Brain microvascular endothelial cell (primary cell): ENCODE results near the gene CCDC71.
A peak's percentile ranks its signal among the peaks of the same experiment; 100 is the strongest.

Experiments used
- DNase-seq: peaks from one replicate; pipeline ENCODE4 v3.0.0-alpha.2; 2020
- H3K27ac ChIP-seq: fragments of 250-450 bp; sonication (Bioruptor Pico); 2 replicates; pipeline ENCODE4 v1.5.1; 2020; ENCODE audit warnings: mild to moderate bottlenecking, moderate library complexity
- H3K27me3 ChIP-seq: fragments of 250-450 bp; sonication (Bioruptor Pico); replicated peaks from 2 replicates; pipeline ENCODE4 v1.5.1; 2020; ENCODE audit warnings: mild to moderate bottlenecking
- H3K36me3 ChIP-seq: fragments of 250-450 bp; sonication (Bioruptor Pico); replicated peaks from 2 replicates; pipeline ENCODE4 v1.5.1; 2020; ENCODE audit warnings: mild to moderate bottlenecking
- H3K4me3 ChIP-seq: 2 replicates; pipeline ENCODE4 v1.5.1; 2011; ENCODE audit warnings: low read depth, mild to moderate bottlenecking, control low read depth, low read length, moderate library complexity
- CTCF ChIP-seq: IDR thresholded peaks from 2 replicates; pipeline ENCODE4 v1.5.1; 2011; ENCODE audit warnings: low read depth, mild to moderate bottlenecking, moderate library complexity, low read length, control low read depth, inconsistent platforms; ENCODE audit errors: missing control alignments
- in situ Hi-C: cut with HindIII; loops from 2 replicates; pipeline ENCODE4 v1.10.0; 2017; ENCODE audit warnings: low sequenced_read_pairs, low pct_ligation_motif_present

The CCDC71 gene

GRCh38 chr3:49120438-49121131 is 45.5 kb downstream of the CCDC71 start, which contains the start of gene USP19:
Gene USP19, minus strand, starts transcription at chr3:49120823. Its CDS starts 1,678 bp downstream, at chr3:49119145.
- Histone ChIP-seq H3K4me3 (peak within 1 kb of the TSS; percentile 96), H3K27ac (peak within 1 kb of the TSS; percentile 84), H3K36me3 (peaks cover 71% of the 10 kb centered on the region), H3K27me3 (no peaks in the 10 kb centered on the region)
- in situ Hi-C loops = no loop called here
- peak; percentile 81 for DNase-seq
- TF ChIP-seq CTCF = no peak

GRCh38 chr3:49120096-49120437 is 46.1 kb downstream of the CCDC71 start:
- no peak for DNase-seq
- in situ Hi-C loops = no loop called here
- H3K36me3 ChIP-seq = peaks cover 71% of the 10 kb centered on the region

GRCh38 chr3:49119439-49119838 is 46.7 kb downstream of the CCDC71 start:
- no peak for DNase-seq

More at GRCh38 chr3:49120096-49120437, 46.1 kb downstream of the CCDC71 start:
- Histone ChIP-seq H3K27me3 (no peaks in the 10 kb centered on the region), H3K27ac (peak overlapping the region; percentile 84), H3K4me3 (peak overlapping the region; percentile 96)
- TF ChIP-seq CTCF = no peak

GRCh38 chr3:49119036-49119435 is 47.1 kb downstream of the CCDC71 start:
- H3K27me3 ChIP-seq = no peaks in the 10 kb centered on the region
- in situ Hi-C loops = no loop called here
- no peak for DNase-seq
- no peak for TF ChIP-seq CTCF
- H3K36me3 ChIP-seq = peaks cover 71% of the 10 kb centered on the region
- no peak overlapping the region for H3K4me3 ChIP-seq
- no peak overlapping the region for H3K27ac ChIP-seq

More at GRCh38 chr3:49119439-49119838, 46.7 kb downstream of the CCDC71 start:
- no peaks in the 10 kb centered on the region for H3K27me3 ChIP-seq
- H3K4me3 ChIP-seq = peak overlapping the region; percentile 96
- peaks cover 71% of the 10 kb centered on the region for H3K36me3 ChIP-seq
- peak overlapping the region; percentile 84 for H3K27ac ChIP-seq
- in situ Hi-C loops = no loop called here
- no peak for TF ChIP-seq CTCF
